GM12891 (cell line): ENCODE measurements around the gene TMC4.

Experiments
- POLR2AphosphoS5 ChIP-seq: IDR thresholded peaks from 2 replicates; pipeline ENCODE4 v1.6.1; 2011; ENCODE audit warnings: low read depth, low read length, control low read depth
- TAF1 ChIP-seq: IDR thresholded peaks from 2 replicates; pipeline ENCODE4 v1.6.1; 2011; ENCODE audit warnings: low read depth, low read length, control low read depth

- no peak for TF ChIP-seq TAF1
- TF ChIP-seq POLR2AphosphoS5 = no peak
These were observed 30.2 kb upstream of the TMC4 start for GRCh38 chr19:54203151-54203611.
